ENCODE results near the gene SNORC.

The SNORC gene

DNA sequence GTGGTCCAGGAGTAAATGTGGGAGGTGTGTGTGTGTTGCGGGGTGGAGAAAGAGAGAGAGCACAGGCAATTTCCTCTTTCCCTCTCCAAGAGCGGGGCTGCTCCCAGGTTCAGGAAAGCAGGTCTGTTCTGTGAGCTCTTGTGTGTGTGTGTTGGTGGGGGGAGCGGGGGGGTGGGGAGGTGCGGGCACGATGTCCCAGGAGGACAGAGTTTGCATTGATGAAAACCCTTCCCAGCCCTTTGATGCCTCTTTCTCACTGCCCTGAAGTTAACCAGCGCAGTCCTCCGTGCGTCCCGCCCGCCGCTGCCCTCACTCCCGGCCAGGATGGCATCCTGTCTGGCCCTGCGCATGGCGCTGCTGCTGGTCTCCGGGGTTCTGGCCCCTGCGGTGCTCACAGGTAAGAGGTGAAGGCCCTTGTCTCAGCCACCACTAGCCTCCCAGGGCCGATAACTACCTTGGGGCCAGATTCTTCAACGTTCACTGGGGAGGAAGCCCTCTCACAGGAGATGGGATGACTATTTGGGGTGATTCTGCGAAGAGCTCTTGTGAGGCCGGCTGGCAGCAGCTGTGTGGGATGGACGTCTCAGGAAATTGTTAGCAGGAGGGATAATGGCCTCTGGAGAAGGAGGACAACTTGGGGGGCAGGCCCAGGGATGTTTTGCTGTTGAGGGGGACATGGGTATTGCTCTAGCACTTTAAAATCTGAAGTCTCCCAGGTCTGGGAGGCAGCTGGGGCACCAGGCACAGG is at the start of gene SNORC:
Gene SNORC (plus strand): TSS at position 247 of the 748 bp plus-strand sequence. CDS start 78 bp downstream, at position 325.
- TF ChIP-seq, protein P1, sequence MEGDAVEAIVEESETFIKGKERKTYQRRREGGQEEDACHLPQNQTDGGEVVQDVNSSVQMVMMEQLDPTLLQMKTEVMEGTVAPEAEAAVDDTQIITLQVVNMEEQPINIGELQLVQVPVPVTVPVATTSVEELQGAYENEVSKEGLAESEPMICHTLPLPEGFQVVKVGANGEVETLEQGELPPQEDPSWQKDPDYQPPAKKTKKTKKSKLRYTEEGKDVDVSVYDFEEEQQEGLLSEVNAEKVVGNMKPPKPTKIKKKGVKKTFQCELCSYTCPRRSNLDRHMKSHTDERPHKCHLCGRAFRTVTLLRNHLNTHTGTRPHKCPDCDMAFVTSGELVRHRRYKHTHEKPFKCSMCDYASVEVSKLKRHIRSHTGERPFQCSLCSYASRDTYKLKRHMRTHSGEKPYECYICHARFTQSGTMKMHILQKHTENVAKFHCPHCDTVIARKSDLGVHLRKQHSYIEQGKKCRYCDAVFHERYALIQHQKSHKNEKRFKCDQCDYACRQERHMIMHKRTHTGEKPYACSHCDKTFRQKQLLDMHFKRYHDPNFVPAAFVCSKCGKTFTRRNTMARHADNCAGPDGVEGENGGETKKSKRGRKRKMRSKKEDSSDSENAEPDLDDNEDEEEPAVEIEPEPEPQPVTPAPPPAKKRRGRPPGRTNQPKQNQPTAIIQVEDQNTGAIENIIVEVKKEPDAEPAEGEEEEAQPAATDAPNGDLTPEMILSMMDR (conservative IDR thresholded peaks at IDR 0.05; ENCODE audit: control insufficient read depth, insufficient read depth, low read depth, low read length), result no peak
- no peak within 1 kb of the TSS for H3K4me3 ChIP-seq (ENCODE audit: control insufficient read depth, low read depth, low read length)
- DNase-seq (ENCODE audit: low read depth), result no peak

DNA sequence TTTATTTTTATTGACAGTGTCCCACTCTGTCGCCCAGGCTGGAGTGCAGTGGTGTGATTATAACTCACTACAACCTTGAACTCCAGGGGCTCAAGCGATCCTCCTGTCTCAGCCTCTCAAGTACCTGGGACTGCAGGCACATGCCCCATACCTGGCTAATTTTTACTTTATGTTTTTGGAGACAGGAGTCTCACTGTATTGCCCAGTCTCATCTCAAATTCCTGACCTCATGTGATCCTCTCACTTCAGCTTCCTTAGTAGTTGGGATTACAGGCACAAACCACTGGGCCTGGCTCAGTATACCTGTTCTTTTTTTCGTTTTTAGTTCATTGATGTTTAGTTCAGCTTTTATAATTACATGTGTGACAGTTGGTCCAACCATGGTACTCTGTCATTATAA is 40.1 kb upstream of the SNORC start:
- no peak for DNase-seq (ENCODE audit: low read depth)
- no peak overlapping the region for H3K4me3 ChIP-seq (ENCODE audit: control insufficient read depth, low read depth, low read length)
- TF ChIP-seq, protein P1 (conservative IDR thresholded peaks at IDR 0.05; ENCODE audit: control insufficient read depth, insufficient read depth, low read depth, low read length), result no peak

- DNase-seq (ENCODE audit: low read depth), result no peak
- no peak overlapping the region for H3K4me3 ChIP-seq (ENCODE audit: control insufficient read depth, low read depth, low read length)
- TF ChIP-seq, protein P1 (conservative IDR thresholded peaks at IDR 0.05; ENCODE audit: control insufficient read depth, insufficient read depth, low read depth, low read length), result no peak
Observed at GRCh38 chr2:232831496-232831895, 38.6 kb upstream of the SNORC start.

DNA sequence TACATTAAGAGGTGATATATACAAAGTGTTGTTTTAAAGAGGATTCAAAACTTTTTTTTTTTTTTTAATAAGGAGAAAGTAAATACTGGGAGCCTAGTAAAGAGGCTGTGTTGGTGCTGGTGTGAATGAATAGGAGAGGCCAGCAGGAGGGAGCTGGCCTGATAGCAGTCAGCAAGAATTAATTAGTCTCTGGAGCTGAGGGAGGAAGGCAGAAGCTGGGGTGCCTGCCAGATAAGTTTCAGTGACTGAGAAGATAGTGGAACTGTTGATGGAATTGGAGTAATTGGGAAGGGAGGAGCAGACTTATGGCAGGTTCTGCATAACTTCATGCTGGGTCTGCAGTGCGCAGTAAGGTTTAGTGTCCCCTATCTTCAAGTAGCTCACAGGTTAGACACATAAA is 36.2 kb upstream of the SNORC start:
- H3K4me3 ChIP-seq (ENCODE audit: control insufficient read depth, low read depth, low read length), result no peak overlapping the region
- TF ChIP-seq, protein P1 (conservative IDR thresholded peaks at IDR 0.05; ENCODE audit: control insufficient read depth, insufficient read depth, low read depth, low read length), result no peak
- no peak for DNase-seq (ENCODE audit: low read depth)

- H3K4me3 ChIP-seq (ENCODE audit: control insufficient read depth, low read depth, low read length), result no peak overlapping the region
- no peak for DNase-seq (ENCODE audit: low read depth)
- TF ChIP-seq, protein P1 (conservative IDR thresholded peaks at IDR 0.05; ENCODE audit: control insufficient read depth, insufficient read depth, low read depth, low read length), result no peak
Observed at GRCh38 chr2:232835687-232836208, 34.3 kb upstream of the SNORC start.

GRCh38 chr2:232836934-232837333 is 33.1 kb upstream of the SNORC start:
- TF ChIP-seq, protein P1 (conservative IDR thresholded peaks at IDR 0.05; ENCODE audit: control insufficient read depth, insufficient read depth, low read depth, low read length), result no peak
- DNase-seq (ENCODE audit: low read depth), result no peak
- no peak overlapping the region for H3K4me3 ChIP-seq (ENCODE audit: control insufficient read depth, low read depth, low read length)
